Body of pancreas (tissue), 4 donors: Measurements from ENCODE around the gene DDX10. TPM values are rescaled to one million over a fixed set of nuclear protein-coding genes. Genes with fewer than 3 reads are reported as not detected.
A peak's percentile ranks its signal among the peaks of the same experiment; 100 is the strongest.
"Not testable (repeated sequence)": the region's sequence is repeated elsewhere in the genome, so short reads cannot be mapped to it uniquely, and the experiment has no call there.

Experiments used
- ATAC-seq: fragments of 150-250 bp; one replicate; pipeline ENCODE4 v1.9.1; 2016
- DNase-seq, 4 donors: peaks; one replicate each; pipeline ENCODE4 v3.0.0-alpha.2; 2019
- H3K27ac ChIP-seq, 4 donors: fragments of 200-600 bp; sonication (generic); 1 replicate in 3 of 4; 2 replicates in 1 of 4; pipeline versions ENCODE4 v1.5.1 to v1.6.1; 2016 to 2019; ENCODE audit warnings: mild to moderate bottlenecking in 1 of 4, mixed read lengths in 1 of 4, moderate library complexity in 1 of 4
- H3K27me3 ChIP-seq, 2 donors: fragments of 200-600 bp; sonication (generic); one replicate each; pipeline ENCODE4 v1.6.0; 2016; ENCODE audit warnings: mild to moderate bottlenecking in 1 of 2
- H3K36me3 ChIP-seq, 2 donors: fragments of 200-600 bp; sonication (generic); replicated peaks in 1 of 2; 2 replicates each; pipeline ENCODE4 v1.5.1; 2016; ENCODE audit warnings: low read depth in 2 of 2; ENCODE audit not compliant: insufficient read depth in 1 of 2
- H3K4me1 ChIP-seq: fragments of 200-600 bp; sonication (generic); one replicate; pipeline ENCODE4 v1.6.0; 2016
- H3K4me3 ChIP-seq, 2 donors: fragments of 200-600 bp; sonication (generic); 1 replicate in 1 of 2; 2 replicates in 1 of 2; pipeline ENCODE4 v1.5.1; 2016 to 2019
- H3K9me3 ChIP-seq, 3 donors: fragments of 200-600 bp; sonication (generic); 1 replicate in 2 of 3; 2 replicates in 1 of 3; pipeline ENCODE4 v1.5.1; 2016
- POLR2A ChIP-seq, 3 donors: fragments of 450-650 bp; IDR thresholded peaks; one replicate each; pipeline ENCODE4 v1.6.1; 2016; ENCODE audit warnings: antibody characterized with exemption in 3 of 3, mild to moderate bottlenecking in 2 of 3
- WGBS, 2 donors: methylation state at CpG; one replicate each; pipeline ENCODE4 v1.1.5; 2017; 5-methylcytosine and 5-hydroxymethylcytosine counted together
- intact Hi-C: fragments of 100-400 bp; cut with DNase I; formaldehyde crosslinking; loops from one replicate; pipeline ENCODE4 v1.15.1; 2023
- total RNA-seq, 2 donors: library from RNA; depleted of rRNA; stranded (reverse); fragments of >200 nt; gene quantifications; one replicate each; pipeline ENCODE4 v1.1.0, GENCODE V29; 2016
- TF ChIP-seq, protein P1 (sequence below), 7 experiments: fragments of 450-650 bp in 4 of 7; fragments of 200-600 bp in 3 of 7; sonication (generic) in 3 of 7; IDR thresholded peaks; one replicate each; pipeline ENCODE4 v1.5.1; 2016 to 2019; ENCODE audit warnings: antibody characterized with exemption in 7 of 7

DDX10 gene
- total RNA-seq, 2 donors from 2014 or later: 11.7 to 18.5 TPM

DNA sequence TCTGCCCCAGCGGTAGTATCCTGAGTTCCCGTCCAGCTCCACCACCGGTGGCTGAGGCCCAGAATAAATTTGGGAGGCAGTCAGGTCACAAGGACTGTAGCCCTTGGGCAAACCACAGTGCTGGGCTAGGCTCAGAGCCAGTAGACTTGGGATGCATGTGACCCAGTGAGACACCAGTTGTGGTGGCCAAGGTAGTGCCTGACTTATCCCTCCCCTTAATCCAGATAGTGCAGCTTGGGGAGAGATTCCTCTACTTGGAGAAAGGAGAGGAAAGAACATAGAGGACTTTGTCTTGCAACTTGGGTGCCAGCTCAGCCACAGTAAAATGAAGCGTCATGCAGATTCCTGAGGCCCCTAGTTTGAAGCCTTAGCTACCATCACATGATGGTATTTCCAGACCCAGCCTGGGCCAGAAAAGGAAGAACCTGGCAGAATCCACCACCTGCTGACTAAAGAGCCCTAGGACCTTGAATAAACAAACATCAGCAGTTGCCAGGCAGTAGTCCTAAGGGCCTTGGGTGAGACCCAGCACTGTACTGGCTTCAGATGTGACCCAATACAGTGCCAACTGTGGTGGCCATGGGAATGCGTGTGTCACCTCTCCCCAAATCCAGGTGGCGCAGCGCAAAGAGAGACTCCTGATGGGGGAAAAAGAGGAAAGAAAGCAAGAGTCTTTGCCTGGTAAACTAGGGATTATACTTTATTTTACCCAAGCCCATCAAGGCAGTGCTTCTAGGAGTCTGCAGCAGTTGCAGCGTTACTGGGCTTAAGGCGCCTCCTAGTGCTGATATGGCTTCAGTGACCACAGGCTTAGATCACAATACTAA is 17.0 kb upstream of the DDX10 start:
- H3K4me1 ChIP-seq: peaks cover 15% of the 10 kb centered on the region
- DNase-seq: peak; percentile 79 to 90 (median 84)
- WGBS, 2 donors: 25 to 50% methylated on average over 9 of the region's 9 CpGs
- ATAC-seq: peak; percentile 96
- peak overlapping the region; percentile 27 to 74 (median 50) for H3K27ac ChIP-seq
- no peak overlapping the region for H3K4me3 ChIP-seq
- intact Hi-C loops: no loop called here
- H3K36me3 ChIP-seq: no peaks in the 10 kb centered on the region
- TF ChIP-seq POLR2A (IDR thresholded peaks at IDR 0.05): no peak
- TF ChIP-seq, protein P1, sequence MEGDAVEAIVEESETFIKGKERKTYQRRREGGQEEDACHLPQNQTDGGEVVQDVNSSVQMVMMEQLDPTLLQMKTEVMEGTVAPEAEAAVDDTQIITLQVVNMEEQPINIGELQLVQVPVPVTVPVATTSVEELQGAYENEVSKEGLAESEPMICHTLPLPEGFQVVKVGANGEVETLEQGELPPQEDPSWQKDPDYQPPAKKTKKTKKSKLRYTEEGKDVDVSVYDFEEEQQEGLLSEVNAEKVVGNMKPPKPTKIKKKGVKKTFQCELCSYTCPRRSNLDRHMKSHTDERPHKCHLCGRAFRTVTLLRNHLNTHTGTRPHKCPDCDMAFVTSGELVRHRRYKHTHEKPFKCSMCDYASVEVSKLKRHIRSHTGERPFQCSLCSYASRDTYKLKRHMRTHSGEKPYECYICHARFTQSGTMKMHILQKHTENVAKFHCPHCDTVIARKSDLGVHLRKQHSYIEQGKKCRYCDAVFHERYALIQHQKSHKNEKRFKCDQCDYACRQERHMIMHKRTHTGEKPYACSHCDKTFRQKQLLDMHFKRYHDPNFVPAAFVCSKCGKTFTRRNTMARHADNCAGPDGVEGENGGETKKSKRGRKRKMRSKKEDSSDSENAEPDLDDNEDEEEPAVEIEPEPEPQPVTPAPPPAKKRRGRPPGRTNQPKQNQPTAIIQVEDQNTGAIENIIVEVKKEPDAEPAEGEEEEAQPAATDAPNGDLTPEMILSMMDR (IDR thresholded peaks at IDR 0.05): peak; percentile 51 to 81 (median 78)
- H3K9me3 ChIP-seq: no peaks in the 10 kb centered on the region
- H3K27me3 ChIP-seq: no peaks in the 10 kb centered on the region

DNA sequence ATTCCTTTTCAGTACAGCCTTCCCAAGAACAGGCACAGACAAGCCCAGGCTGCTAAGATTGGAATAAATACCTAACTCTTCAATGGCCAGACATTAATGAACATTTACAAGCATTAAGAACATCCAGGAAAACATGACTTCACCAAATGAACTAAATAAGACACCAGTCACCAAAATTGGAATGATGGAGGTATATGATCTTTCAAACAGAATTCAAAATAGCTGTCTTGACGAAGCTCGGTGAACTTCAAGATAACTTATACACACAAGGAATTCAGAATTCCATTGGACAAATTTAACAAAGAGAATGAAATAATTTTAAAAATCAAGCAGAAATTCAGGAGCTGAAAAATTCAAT is 16.4 kb upstream of the DDX10 start:
- no peak for DNase-seq
- Histone ChIP-seq H3K4me3 (no peak overlapping the region), H3K36me3 (no peaks in the 10 kb centered on the region), H3K27me3 (no peaks in the 10 kb centered on the region), H3K27ac (peak overlapping the region in 3 of 4 donors; percentile 32 to 74 (median 43)), H3K9me3 (no peaks in the 10 kb centered on the region), H3K4me1 (peaks cover 15% of the 10 kb centered on the region)
- TF ChIP-seq POLR2A (IDR thresholded peaks at IDR 0.05): no peak
- TF ChIP-seq, protein P1 (IDR thresholded peaks at IDR 0.05): no peak
- intact Hi-C loops: no loop called here
- no peak for ATAC-seq
- WGBS, 2 donors: 45 to 53% methylated on average over 2 of the region's 2 CpGs

DNA sequence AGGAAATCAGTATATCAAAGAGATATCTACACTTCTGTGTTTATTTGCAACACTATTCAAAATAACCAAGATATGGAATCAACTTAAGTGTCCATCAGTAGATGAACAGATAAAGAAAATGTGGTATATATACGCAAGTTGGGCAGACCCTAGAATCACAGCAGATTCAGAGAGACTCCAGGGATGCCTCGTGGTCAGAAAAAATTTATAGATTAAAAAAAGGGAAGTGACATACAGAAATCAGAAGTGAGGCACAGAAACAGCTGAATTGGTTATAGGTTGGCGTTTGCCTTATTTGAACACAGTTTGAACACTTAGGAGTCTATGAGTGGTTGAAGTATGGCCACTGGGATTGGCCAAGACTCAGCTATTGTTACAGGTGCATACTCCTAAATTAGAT is 10.8 kb upstream of the DDX10 start:
- WGBS, 2 donors: 41 to 52% methylated on average over 3 of the region's 3 CpGs
- H3K36me3 ChIP-seq, DNase-seq, H3K4me3 ChIP-seq, H3K9me3 ChIP-seq, H3K4me1 ChIP-seq, intact Hi-C loops, ATAC-seq, H3K27ac ChIP-seq, H3K27me3 ChIP-seq: not testable (repeated sequence)

DNA sequence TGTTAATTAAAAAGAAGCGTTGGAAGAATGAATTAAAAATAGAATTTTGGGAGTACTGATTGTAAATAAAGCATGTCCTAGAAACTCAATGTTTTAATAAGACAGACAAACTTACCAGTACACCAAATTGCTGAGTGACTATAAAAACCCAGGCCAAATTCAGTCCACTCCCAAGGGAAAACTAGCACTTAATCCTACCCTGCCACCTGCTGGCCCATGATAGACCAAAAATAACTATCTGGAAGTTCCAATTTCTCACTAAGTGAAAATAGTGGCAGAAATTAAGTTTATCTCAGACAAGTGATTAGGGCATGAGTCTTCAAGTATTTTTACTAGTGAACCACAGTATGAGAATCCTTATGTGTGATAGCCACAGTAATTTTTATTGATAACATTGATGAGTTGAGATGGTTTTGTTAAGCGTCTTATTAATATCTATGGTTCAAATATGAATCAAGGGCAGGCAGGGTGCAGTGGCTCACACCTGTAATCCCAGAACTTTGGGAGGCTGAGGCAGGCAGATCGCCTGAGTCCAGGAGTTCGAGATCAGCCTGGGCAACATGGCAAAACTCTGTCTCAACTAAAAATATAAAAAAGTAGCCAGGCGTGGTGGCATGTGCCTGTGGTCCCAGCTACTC is 9.8 kb upstream of the DDX10 start:
- peak; percentile 66 for ATAC-seq
- peak; percentile 53 to 69 (median 64) for DNase-seq
- intact Hi-C loops: no loop called here

DNA sequence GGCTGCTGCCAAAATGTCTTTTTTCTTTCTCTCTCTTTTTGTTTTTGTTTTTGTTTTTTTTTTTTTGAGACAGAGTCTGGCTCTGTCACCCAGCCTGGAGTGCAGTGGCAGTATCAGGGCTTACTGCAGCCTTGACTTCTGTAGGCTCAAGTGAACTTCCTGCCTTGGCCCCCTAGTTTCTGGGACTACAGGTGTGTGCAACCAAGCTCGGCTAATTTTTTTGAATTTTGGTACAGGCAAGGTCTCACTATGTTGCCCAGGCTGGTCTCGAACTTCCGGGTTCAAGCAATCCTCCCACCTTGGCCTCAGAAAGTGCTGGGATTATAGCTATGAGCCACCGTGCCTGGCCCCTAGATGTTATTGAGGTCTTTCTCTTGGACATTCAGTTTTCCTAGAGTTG is 2.2 kb upstream of the DDX10 start:
- intact Hi-C loops: no loop called here
- H3K27ac ChIP-seq: no peak overlapping the region
- 84 to 93% methylated on average over 4 of the region's 4 CpGs for WGBS, 2 donors
- no peak overlapping the region for H3K4me3 ChIP-seq
- DNase-seq (no peak), ATAC-seq (no peak)
- peaks cover 25% of the 10 kb centered on the region for H3K4me1 ChIP-seq
- no peaks in the 10 kb centered on the region for H3K27me3 ChIP-seq
- H3K36me3 ChIP-seq: no peaks in the 10 kb centered on the region
- H3K9me3 ChIP-seq: no peaks in the 10 kb centered on the region
- TF ChIP-seq POLR2A (IDR thresholded peaks at IDR 0.05): no peak
- TF ChIP-seq, protein P1 (IDR thresholded peaks at IDR 0.05): no peak

More for the DNA sequence above, 9.8 kb upstream of the DDX10 start:
- no peak overlapping the region for H3K4me3 ChIP-seq
- no peaks in the 10 kb centered on the region for H3K27me3 ChIP-seq
- no peaks in the 10 kb centered on the region for H3K9me3 ChIP-seq
- no peaks in the 10 kb centered on the region for H3K36me3 ChIP-seq
- H3K27ac ChIP-seq: no peak overlapping the region
- 48% methylated on average over 5 of the region's 5 CpGs for WGBS, 2 donors
- no peaks in the 10 kb centered on the region for H3K4me1 ChIP-seq
- no peak for TF ChIP-seq POLR2A (IDR thresholded peaks at IDR 0.05)
- TF ChIP-seq, protein P1 (IDR thresholded peaks at IDR 0.05): peak; percentile 48 to 76 (median 66)
